GM21447 (cell line): Measurements from ENCODE around the gene YLPM1.
A peak's percentile ranks its signal among the peaks of the same experiment; 100 is the strongest.

Experiments
- ATAC-seq: cut with Tn5 transposase; IDR thresholded peaks from one replicate; pipeline ENCODE4 v1.9.1; 2021; ENCODE audit not compliant: unreplicated experiment

YLPM1 gene

GRCh38 chr14:74841230-74842207 is 78.4 kb downstream of the YLPM1 start:
- peak; percentile 66 for ATAC-seq

- no peak for ATAC-seq
Measured at GRCh38 chr14:74843653-74844052, 80.5 kb downstream of the YLPM1 start.

GRCh38 chr14:74846168-74846567 is 83.1 kb downstream of the YLPM1 start:
- no peak for ATAC-seq

GRCh38 chr14:74846968-74847665 is 84.0 kb downstream of the YLPM1 start:
- ATAC-seq = no peak

- ATAC-seq = no peak
Measured at GRCh38 chr14:74848768-74849167, 85.7 kb downstream of the YLPM1 start.

GRCh38 chr14:74852922-74853530 is 89.9 kb downstream of the YLPM1 start:
- ATAC-seq = no peak

GRCh38 chr14:74853581-74853980 is 90.5 kb downstream of the YLPM1 start:
- ATAC-seq = no peak

GRCh38 chr14:74855021-74855420 is 91.9 kb downstream of the YLPM1 start:
- ATAC-seq = no peak

- ATAC-seq = no peak
Measured at GRCh38 chr14:74855945-74856344, 92.8 kb downstream of the YLPM1 start.

- no peak for ATAC-seq
Measured at GRCh38 chr14:74856366-74856765, 93.2 kb downstream of the YLPM1 start.

GRCh38 chr14:74858022-74858421 is 94.9 kb downstream of the YLPM1 start:
- ATAC-seq = no peak

- ATAC-seq = no peak
Measured at GRCh38 chr14:74859757-74860552, 96.8 kb downstream of the YLPM1 start.

GRCh38 chr14:74860899-74861733 is 98.0 kb downstream of the YLPM1 start:
- no peak for ATAC-seq

GRCh38 chr14:74861734-74862090 is 98.6 kb downstream of the YLPM1 start:
- ATAC-seq = no peak

GRCh38 chr14:74863274-74863673 is 100.2 kb downstream of the YLPM1 start:
- ATAC-seq = no peak

- no peak for ATAC-seq
Measured at GRCh38 chr14:74864198-74864597, 101.1 kb downstream of the YLPM1 start.

- ATAC-seq = no peak
Measured at GRCh38 chr14:74865156-74865555, 102.0 kb downstream of the YLPM1 start.

GRCh38 chr14:74866708-74867389 is 103.7 kb downstream of the YLPM1 start:
- ATAC-seq = no peak

- ATAC-seq = no peak
Measured at GRCh38 chr14:74867673-74868072, 104.6 kb downstream of the YLPM1 start.
